Uterus (tissue), 2 donors: ENCODE data around the gene ANKRD13C.

Experiments used
- POLR2A ChIP-seq, 2 donors: fragments of 450-650 bp; IDR thresholded peaks; one replicate each; pipeline ENCODE4 v1.6.1; 2016; ENCODE audit warnings: antibody characterized with exemption in 2 of 2, mild to moderate bottlenecking in 1 of 2, moderate library complexity in 1 of 2
- TF ChIP-seq, protein P1 (sequence below), 4 experiments: fragments of 200-600 bp in 2 of 4; fragments of 450-650 bp in 2 of 4; sonication (generic) in 2 of 4; IDR thresholded peaks; one replicate each; pipeline ENCODE4 v1.5.1; 2016 to 2019; ENCODE audit warnings: antibody characterized with exemption in 4 of 4, mild to moderate bottlenecking in 2 of 4, moderate library complexity in 1 of 4

DNA sequence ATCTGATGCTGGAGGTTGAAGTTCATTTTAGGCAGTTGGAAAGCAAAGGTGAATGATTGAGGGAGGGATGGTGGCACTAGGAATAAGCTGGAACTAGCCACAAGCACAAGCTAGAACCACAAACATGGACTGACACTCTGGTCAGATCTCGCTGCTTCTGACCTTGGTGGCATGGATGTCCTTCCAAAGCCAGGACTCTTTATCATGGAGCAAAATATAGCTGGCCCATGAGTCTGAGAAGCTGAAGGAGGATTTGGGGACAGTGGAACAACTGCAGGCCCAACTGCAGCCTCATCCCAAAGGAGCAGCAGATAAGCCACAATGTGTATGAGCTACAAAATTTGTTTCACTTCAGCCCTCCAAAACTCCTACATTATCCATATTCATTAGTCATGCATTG, 97.9 kb downstream of the ANKRD13C start:
- TF ChIP-seq, protein P1, sequence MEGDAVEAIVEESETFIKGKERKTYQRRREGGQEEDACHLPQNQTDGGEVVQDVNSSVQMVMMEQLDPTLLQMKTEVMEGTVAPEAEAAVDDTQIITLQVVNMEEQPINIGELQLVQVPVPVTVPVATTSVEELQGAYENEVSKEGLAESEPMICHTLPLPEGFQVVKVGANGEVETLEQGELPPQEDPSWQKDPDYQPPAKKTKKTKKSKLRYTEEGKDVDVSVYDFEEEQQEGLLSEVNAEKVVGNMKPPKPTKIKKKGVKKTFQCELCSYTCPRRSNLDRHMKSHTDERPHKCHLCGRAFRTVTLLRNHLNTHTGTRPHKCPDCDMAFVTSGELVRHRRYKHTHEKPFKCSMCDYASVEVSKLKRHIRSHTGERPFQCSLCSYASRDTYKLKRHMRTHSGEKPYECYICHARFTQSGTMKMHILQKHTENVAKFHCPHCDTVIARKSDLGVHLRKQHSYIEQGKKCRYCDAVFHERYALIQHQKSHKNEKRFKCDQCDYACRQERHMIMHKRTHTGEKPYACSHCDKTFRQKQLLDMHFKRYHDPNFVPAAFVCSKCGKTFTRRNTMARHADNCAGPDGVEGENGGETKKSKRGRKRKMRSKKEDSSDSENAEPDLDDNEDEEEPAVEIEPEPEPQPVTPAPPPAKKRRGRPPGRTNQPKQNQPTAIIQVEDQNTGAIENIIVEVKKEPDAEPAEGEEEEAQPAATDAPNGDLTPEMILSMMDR (IDR thresholded peaks at IDR 0.05) = no peak
- TF ChIP-seq POLR2A (IDR thresholded peaks at IDR 0.05) = no peak
